Epidermal melanocyte (primary cell): ENCODE results near the gene CHMP2A.
"Not testable (repeated sequence)": the region's sequence is repeated elsewhere in the genome, so short reads cannot be mapped to it uniquely, and the experiment has no call there.

Experiments used
- DNase-seq: peaks from one replicate; pipeline ENCODE4 v3.0.0; 2011; ENCODE audit warnings: low spot score; ENCODE audit not compliant: insufficient read length

The CHMP2A gene

DNA sequence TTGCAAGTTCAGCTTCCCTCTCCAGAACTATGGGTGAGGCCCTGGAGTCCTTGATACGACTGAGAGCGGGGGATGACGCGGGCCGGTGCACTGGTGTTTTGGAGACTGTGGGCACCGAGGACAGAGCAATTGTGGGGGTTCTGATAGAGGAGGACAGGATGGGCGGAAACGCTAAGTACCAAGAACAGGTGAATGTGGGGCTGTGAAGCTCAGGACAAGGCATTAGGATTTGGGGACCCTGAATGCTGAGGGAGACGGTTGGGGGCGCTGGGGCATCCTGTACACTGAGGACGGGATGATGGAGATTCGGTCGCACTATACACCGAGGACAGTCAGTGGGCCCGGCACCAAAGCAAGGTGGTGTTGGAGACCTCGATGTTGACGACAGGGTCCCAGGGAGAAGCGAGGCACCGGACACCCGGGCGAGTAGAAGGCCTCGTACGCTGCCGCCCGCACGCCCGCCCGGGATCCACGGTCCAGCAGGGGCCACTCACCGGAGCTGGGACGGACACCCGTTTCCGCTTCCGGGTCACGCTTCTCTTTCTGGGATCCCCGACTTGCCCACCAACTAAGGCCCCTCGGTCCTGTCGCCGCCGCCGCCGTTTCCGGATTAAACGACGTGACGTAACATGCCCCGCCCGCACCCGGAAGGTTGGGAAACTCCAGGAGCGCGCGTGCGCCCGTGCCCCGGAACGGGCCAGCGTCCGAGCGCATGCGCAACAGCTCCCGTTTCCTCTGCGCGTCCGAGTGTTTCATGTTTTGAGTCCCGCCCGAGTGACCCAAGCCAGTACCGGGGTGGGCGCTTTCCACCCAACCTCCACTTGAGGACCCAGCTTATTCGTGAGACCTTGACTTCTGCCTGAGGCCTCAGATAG lies at the start of gene CHMP2A:
TSS of gene CHMP2A (minus strand) at position 612 of the 875 bp plus-strand sequence. CDS start 893 bp downstream, outside the sequence.
- peak; percentile 97 for DNase-seq

- DNase-seq: no peak
Observed at GRCh38 chr19:58586133-58586765, 31.3 kb upstream of the CHMP2A start.

DNA sequence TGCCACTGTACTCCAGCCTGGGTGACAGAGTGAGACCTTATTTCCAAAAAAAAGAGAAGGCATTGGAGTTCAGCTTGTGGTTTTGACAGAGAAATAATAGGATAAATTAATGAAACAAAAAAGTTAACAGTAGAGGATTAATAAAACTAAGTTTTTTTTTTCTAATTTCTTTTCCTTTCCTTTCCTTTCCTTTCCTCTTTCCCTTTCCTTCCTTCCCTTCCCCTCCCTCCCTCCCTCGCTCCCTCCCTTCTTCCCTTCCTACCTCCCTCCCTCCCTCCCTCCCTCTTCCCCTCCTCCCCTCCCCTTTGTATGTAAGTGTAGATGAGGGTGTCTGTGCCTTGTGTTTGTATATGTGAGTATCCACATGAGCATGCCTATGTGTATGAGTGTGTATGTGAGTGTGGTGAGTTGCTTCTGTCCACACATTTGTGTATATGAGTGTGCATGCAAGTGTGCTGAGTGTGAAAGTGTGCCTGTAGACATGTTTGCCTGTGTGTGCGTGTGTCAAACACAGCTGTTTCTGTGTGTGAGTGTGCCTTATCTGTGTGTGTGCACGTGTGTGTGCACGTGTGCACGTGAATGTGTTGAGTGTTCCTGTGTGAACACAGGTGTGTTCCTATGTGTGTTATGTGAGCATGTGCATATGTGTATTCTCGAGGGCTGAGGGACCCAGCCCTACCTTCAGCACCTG lies 30.7 kb upstream of the CHMP2A start:
- no peak for DNase-seq

GRCh38 chr19:58584498-58585441 lies 29.9 kb upstream of the CHMP2A start:
- no peak for DNase-seq

DNA sequence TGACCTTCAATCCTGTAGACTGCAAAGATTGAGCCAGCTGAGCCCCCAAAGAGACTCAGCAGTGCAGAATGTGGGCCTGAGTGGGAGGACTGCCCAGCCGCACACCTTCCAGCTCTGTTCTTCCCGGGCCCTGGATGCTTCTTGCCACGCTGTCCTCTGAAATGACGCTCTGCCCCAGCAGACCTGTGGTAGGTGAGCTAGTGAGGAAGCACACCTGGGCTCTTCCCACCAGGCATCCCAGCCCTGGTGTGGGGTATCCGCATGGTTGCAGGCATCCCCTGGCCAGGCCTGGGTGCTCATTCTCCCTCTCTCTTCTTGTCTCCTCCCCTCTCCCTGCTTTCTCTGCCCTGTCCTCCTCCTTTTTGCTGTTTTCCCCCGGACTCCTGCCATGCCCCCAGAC lies 28.1 kb upstream of the CHMP2A start:
- DNase-seq: no peak

DNA sequence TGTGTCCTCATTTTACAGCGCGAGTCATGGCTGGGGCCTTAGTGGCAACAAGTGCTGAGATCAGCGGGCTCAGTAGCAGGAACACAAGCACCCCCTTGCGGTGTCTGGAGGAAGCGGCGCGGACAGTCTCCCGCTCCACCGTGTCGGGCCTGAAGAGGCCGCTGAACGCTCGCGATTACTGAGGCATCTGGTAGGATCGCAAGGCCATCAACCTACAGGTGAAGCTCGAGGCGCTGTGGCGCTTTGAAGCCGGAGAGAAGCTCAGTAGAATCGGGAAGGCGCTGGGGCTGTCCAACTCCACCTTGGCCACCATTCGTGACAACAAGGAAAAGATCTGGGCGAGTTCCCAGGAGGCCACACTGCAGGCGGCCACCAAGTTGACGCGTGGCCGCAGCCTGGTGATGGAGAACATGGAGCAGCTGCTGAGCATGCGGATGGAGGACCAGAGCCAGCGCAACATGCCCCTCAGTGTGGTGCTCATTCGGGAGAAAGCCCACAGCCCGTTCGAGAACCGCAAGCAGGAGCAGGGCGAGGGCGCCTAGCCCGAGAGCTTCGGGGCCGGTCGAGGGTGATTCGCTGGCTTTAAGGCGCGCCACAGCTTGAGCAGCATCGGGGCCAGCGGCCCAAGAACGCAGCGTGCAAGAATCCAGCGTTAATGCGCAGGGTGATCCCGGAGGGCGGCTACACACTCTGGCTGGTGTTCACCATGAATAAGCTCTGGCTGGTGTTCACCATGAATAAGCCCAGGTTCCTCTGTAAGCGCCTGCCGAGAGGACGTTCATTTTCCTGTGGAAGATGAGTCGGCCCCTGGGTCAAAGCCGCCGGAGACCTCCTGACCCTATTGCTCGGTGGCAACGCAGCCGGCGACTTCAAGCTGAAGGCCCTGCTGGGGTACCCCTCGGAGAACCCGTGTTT lies 26.6 kb upstream of the CHMP2A start:
- DNase-seq: peak; percentile 39

GRCh38 chr19:58579473-58580142 lies 24.7 kb upstream of the CHMP2A start:
- DNase-seq: no peak

DNA sequence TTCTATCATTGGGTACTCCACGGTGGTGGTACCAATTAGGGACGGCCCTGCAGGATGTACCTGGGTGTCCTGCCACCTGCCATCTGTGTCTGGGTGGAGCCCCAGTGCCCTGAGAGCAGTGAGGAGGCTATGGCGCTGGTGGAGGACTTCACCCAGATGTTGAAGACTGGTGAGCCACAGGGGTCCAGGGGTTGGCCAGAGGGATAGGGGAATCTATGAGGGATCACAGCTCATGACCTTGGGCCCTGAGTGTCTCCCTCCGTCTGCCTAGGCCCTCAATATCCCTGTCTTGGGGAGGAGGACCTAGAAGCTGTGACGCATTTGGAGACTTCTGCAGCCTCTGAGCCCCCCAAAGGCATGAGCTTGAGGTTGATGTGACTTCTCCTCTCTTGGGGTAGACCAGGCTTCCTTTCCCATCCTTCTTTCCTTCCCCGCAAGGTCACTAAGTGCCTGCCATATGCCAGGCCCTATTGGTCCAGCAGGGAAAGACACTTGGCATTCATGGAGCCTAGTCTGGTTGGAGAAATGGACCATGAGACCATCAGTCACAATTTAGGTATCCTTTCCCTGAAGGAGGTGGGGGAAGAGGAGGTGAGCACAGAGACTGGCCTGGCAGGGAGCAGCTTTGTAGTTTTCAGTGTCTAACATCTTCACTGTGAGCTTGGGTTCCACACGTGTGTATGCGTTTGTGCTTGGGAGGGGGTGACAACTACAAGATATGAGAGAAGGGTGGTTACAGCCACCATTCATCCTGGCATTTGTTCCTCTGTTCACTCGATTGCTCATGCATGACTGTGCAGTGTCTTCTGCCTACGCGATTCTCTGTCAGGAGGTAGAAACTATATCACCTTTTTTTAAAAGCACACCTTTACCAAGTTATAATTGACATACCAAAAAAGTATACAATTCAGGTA lies 23.4 kb upstream of the CHMP2A start:
- no peak for DNase-seq

DNA sequence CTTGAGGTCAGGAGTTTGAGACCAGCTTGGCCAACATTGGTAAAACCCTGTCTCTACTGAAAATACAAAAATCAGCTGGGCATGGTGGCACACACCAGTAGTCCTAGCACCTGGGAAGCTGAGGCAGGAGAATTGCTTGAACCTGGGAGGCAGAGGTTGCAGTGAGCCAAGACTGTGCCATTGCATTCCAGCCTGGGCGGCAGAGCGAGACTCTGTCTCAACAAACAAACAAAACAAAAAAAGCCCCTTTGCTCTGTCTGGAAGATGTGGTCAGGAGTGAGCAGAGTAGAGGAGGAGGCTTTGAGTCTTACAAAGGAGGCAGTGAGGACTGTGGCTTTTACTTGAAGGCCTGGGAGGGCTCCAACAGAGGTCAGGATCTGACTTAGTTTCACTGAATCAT lies 22.7 kb upstream of the CHMP2A start:
- not testable (repeated sequence) for DNase-seq

GRCh38 chr19:58575183-58576041 lies 20.5 kb upstream of the CHMP2A start:
- peak; percentile 87 for DNase-seq

- DNase-seq: no peak
Observed at GRCh38 chr19:58573658-58574164, 18.8 kb upstream of the CHMP2A start.

- peak; percentile 99 for DNase-seq
Observed at GRCh38 chr19:58572818-58573657, 18.1 kb upstream of the CHMP2A start, which contains the start of gene MZF1. TSS of gene MZF1 (minus strand) at chr19:58573335. CDS start at chr19:58571389, 1,946 bp downstream.

- no peak for DNase-seq
Observed at GRCh38 chr19:58572026-58572817, 17.3 kb upstream of the CHMP2A start.

DNA sequence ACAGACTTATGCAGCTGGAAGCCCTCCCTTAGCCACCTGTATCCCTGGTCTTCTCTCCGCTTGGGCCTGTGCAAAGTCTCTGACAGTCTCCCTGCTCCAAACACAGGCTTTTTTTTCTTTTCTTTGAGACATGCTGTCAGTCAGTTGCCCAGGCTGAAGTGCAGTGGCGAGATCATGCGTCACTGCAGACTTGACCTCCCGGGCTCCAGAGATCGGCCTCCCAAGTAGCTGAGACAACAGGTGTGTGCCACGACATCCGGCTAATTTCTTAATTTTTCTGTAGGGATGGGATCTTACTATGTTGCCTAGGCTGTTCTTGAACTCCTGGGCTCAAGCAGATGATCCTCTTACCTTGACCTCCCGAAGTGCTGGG lies 16.7 kb upstream of the CHMP2A start:
- DNase-seq: no peak
